Stimulated activated CD4-positive, alpha-beta T cell treated with anti-CD3 and anti-CD28 coated beads, Interleukin-12 subunit alpha, Interleukin-12 subunit beta, amount 100 ng/mL, for 4 hours (primary cell): ENCODE results near the gene ELP4.
"Not testable (repeated sequence)": the region's sequence is repeated elsewhere in the genome, so short reads cannot be mapped to it uniquely, and the experiment has no call there.

ENCODE experiments used
- DNase-seq: peaks from one replicate; pipeline ENCODE4 v3.0.0-alpha.2; 2020

Gene ELP4

GRCh38 chr11:31558001-31558400 is 48.4 kb downstream of the ELP4 start:
- no peak for DNase-seq

DNA sequence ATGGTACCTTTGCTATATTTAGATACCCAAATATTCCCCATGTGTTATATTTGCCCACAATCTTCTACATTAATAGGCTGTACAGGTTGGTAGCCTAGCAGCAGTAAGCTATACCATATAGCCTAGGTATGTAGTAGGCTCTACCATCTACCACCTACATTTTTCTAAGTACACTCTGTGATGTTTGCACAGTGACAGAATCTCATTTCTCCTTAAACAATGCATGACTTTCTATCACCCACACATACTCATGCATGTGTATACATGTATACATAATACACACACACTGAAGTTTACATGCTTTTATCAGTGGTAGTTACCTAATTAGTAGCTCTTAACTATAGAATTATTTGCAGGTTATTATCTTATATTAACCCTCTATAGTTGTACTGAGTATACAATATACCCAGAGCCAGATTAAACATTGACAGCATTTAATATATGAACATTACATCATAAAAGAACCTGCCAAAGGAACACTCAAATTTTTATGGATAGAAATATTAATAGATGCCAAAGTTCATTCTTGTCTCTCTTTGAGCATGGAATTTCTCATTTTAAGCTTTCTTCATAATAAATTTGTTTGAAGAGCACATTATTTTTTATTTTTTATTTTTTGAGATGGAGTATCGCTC is 51.4 kb downstream of the ELP4 start:
- no peak for DNase-seq

DNA sequence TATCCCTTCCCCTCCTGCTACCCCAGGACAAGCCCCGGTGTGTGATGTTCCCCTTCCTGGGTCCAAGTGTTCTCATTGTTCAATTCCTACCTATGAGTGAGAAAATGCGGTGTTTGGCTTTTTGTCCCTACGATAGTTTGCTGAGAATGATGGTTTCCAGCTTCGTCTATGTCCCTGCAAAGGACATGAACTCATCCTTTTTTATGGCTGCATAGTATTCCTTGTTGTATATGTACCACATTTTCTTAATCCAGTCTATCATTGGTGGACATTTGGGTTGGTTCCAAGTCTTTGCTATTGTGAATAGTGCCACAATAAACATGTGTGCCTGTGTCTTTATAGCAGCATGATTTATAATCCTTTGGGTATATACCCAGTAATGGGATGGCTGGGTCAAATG is 55.0 kb downstream of the ELP4 start:
- not testable (repeated sequence) for DNase-seq

GRCh38 chr11:31574133-31574532 is 64.6 kb downstream of the ELP4 start:
- DNase-seq, result not testable (repeated sequence)

DNA sequence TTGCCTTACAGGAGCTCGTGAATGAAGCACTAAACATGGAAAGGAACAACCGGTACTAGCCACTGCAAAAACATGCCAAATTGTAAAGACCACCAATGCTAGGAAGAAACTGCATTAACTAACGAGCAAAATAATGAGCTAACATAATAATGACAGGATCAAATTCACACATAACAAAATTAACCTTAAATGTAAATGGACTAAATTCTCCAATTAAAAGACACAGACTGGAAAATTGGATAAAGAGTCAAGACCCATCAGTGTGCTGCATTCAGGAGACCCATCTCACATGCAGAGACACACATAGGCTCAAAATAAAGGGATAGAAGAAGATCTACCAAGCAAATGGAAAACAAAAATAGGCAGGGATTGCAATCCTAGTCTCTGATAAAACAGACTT is 66.2 kb downstream of the ELP4 start:
- not testable (repeated sequence) for DNase-seq

GRCh38 chr11:31579412-31579811 is 69.8 kb downstream of the ELP4 start:
- not testable (repeated sequence) for DNase-seq

- no peak for DNase-seq
These were observed 73.1 kb downstream of the ELP4 start for GRCh38 chr11:31582697-31583096.

- no peak for DNase-seq
These were observed 88.9 kb downstream of the ELP4 start for GRCh38 chr11:31598454-31598853.

DNA sequence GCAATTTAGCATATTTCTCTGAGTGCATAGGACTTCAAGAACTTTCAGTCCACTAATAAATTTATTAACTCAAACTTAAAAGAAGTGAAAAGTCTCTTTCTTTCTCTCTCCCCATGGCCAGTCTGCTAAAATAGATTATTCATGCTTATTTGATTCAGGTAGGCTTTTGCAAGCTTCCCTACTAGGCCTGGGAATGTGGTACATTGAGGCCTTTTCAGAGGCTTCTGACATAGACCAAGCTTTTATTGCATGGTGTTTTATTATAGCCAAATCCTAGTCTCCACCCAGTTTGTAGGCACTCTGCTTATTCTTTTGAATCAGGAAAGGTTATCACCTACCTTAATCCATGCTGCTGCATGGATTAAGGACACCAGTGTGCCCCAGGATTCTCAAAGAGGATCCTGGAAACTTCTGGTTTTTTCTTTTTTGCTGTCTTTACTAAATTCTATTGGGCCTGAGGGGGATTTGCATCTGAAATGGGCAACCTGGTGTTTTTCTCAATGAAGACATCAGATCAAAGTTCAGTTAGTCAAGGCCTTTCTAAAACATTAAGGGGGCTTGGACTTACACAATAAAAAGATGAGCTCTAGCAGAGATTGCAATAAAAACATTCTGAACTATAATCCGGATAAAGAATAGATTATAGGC is 92.2 kb downstream of the ELP4 start:
- DNase-seq, result no peak

- no peak for DNase-seq
These were observed 97.3 kb downstream of the ELP4 start for GRCh38 chr11:31606893-31607292.

DNA sequence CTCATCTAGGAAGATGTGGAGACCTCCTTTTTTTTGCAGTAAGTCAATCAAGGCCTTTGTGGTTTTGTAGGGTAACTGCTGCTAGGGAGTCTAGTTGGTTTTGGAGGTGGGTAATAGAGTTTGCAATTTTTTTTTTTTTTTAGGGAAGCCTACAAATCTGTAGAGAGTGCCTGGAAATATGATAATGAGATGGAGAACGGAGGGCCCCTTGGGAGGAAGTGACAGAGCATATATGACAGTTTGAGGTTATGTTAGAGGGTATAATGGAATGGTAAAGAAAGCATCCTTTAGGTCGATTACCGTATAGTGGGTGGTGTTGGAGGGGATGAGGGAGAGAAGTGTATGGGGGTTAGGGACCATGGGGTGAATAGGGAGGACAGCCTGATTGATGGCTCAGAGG is 98.3 kb downstream of the ELP4 start:
- no peak for DNase-seq

DNA sequence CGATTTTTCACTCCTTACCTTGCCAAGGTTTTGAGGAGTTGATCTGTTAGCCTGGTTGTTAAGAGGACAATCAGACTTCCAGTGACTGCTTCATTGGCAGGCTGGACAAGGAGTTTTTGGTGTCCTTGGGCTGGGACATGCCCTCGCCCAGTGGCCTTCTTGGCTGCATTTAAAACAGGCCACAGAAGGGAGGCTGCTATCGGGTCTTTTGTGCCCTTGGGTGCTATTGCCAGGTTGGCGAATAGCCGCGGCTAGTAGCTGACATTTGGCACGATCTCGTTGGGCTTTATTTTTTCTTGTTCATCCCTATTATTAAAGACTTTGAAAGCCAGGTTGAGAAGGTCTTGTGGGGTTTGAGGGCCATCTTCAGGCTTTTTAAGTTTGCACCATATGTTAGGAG is 99.4 kb downstream of the ELP4 start:
- no peak for DNase-seq

- no peak for DNase-seq
These were observed 101.0 kb downstream of the ELP4 start for GRCh38 chr11:31610544-31610943.

DNA sequence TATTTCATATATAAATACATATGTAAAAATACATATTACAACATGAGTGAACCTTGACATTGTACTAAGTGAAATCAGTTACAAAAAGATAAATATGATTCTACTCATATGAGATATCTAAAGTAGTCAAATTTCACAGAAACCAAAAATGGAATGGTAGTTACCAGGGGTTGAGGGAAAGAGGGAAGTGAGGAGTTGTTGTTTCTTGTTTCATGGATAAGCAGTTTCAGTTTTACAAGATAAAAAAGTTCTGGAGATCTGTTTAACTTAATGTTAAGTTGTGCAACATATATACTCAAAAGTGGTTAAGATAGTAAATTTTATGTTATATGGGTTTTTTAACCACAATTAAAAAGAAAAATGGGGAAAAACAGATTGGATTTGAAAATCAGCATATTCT is 107.7 kb downstream of the ELP4 start:
- no peak for DNase-seq

DNA sequence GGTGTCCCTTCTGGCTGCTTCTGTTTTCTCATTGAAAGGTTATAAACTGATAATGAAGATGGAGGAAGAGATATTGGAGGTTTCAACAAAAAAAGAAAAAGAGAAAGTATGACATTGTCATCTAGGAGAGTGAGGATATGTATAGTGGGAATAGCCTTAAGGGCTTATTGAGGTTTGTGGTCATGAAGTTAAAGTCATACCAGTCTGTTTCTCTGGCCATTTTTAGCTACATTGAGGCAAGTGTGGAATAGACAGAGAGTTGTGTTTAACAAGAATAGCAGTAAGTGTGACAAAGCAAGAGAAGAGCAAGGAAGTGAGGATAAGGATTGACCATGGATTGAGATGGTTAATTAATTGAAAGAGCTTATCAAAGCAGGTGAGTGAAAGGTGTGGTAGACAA is 110.4 kb downstream of the ELP4 start:
- no peak for DNase-seq

- no peak for DNase-seq
These were observed 110.9 kb downstream of the ELP4 start for GRCh38 chr11:31620434-31620833.

DNA sequence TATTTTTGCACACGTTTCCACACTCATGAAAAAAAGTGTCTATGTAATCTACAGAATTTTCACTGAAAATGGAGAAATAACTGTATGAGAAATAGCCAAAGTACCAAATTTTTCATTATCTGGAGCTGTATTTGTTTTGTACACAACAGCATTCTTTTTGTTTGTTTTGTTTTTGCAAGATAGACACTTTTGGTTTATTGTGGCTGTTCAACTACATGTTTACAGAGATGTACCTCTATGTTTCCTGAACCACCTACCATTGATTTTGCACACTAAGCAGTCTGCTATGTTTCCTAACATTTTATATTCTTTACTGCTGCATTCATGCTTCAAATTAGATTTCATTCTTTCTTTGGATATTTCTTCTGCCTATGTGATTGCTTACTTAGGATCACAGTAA is 116.3 kb downstream of the ELP4 start:
- DNase-seq, result no peak

- no peak for DNase-seq
These were observed 118.5 kb downstream of the ELP4 start for GRCh38 chr11:31628111-31628510.

DNA sequence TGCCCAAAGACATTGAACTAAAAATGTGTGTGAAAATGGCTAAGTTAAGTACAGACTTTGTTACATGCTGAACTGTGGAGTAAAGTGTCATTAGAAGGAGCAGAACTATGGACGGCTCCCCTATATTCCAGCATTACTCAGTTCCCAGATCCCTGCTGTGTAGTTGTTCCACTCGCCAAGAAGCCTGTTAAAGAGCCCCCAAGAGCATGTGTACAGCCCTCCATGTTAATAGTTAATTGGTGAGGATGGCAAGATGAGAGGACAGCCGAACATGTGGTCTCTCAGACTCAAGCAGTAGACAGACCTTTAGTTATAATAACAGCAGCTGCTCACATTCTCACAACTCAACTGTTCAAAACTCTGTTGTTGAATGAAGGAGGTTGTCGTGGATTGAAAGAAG is 127.4 kb downstream of the ELP4 start:
- DNase-seq, result no peak

DNA sequence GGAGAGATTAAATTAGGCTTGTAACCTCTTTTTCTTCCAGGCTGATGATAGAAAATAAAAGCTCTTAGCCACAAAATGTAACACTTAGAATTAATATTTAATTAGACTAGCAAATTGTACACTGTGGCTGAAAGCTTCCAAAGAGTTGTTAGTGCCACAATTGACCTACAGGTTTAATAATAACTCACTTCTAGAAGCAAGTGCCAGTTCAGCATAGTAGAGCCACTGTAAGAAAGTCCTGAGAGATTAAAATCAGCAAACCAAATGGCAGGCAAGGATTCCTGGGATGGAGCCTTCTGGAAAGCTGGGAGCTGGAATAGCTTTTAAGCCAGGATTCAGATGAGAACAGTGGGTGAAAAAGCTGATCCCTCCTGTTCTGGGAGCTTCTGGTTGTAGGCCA is 131.0 kb downstream of the ELP4 start:
- no peak for DNase-seq

- DNase-seq, result no peak
These were observed 132.0 kb downstream of the ELP4 start for GRCh38 chr11:31641477-31642062.

DNA sequence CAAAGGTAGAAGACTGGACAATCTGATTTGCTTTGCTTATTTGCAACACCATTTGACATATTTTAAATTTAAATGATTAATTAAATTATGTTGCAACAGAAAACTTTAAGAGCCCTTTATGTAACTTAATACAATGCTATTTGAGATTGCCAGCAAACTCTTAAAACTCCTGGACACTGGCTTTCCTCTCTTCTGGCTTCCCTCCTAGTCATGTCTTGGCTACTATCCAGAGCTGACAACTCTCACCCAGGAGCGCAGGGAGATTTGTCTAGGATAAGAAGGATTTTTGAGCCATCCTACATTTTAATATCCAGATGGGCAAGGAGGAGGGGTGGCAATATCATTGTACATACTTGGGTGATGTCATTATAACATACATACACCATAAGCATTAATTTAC is 134.3 kb downstream of the ELP4 start:
- no peak for DNase-seq

DNA sequence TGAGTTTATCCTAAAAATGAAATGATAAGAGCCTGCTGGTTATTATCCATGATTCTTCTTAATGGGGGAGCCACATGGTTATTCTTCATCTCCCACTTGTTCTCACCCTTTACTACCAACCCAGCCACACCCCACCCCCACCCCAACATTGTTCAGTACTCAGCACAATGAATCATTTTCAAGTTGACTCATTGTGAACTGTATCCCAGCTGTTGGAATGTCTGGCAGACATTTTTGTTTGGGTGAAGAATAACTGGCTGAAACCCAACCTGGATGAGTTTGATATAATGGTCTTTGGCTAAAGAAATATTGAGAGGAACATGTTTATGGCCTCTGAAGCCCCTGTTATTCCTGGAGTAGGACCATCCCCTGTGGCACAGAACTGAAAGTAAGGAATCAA is 136.2 kb downstream of the ELP4 start:
- DNase-seq, result no peak

DNA sequence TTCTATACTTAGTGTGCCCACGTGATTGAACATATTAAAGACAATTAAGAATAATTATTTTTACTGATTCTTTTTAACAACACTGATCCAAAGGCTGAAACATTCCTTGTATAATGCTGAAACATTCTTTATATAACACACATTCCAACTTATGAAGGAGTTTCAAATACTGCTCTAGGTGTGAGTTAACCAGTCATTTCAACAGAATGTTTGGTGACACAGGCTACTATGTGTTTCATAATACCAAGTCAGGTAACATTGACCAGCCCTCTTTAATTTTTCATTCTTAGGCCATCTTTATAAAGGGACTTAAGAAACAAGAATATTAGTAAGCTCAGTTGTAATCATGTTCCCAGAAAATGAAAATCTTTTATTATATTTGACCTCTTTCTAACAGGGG is 136.6 kb downstream of the ELP4 start:
- DNase-seq, result no peak
